H1 (cell line): Measurements from ENCODE around the gene FAM222B. TPM values are rescaled to one million over a fixed set of nuclear protein-coding genes. Genes with fewer than 3 reads are reported as not detected.

Experiments used
- CTCF ChIA-PET: fragments of 300-600 bp; sonication (Branson Sonifier 250); formaldehyde crosslinking; loops from one replicate; lab custom pipeline; 2021; ENCODE audit not compliant: partially characterized antibody; lab: Charles Lee
- POLR2A ChIA-PET: fragments of 300-600 bp; sonication (Branson Sonifier 250); formaldehyde crosslinking; loops from one replicate; lab custom pipeline; 2021; ENCODE audit warnings: inconsistent platforms; ENCODE audit not compliant: partially characterized antibody; lab: Charles Lee
- DNase-seq, 2 experiments: peaks; one replicate each; pipeline versions ENCODE4 v3.0.0 to v3.0.0-alpha.2; 2010 to 2022; ENCODE audit warnings: low spot score in 2 of 2, low read depth in 1 of 2, mixed read lengths in 1 of 2
- FAIRE-seq: peaks from 2 replicates; lab custom pipeline; 2011; peaks lifted over from hg19 to GRCh38; lab: Jason Lieb, UNC
- H2AFZ ChIP-seq: 2 replicates; pipeline ENCODE4 v1.8.1; 2012; ENCODE audit warnings: low read length, inconsistent platforms
- H2AK5ac ChIP-seq: 2 replicates; pipeline ENCODE4 v1.6.1; 2013; ENCODE audit warnings: low read depth, low read length
- H2BK120ac ChIP-seq: replicated peaks from 2 replicates; pipeline ENCODE3; 2013; ENCODE audit warnings: low read depth, low read length, inconsistent platforms
- H2BK12ac ChIP-seq: 2 replicates; pipeline ENCODE4 v1.6.1; 2013; ENCODE audit warnings: low read depth, low read length
- H2BK15ac ChIP-seq: 2 replicates; pipeline ENCODE4 v1.6.1; 2013; ENCODE audit warnings: low read length
- H2BK20ac ChIP-seq: 2 replicates; pipeline ENCODE4 v1.6.1; 2013; ENCODE audit warnings: low read length
- H2BK5ac ChIP-seq: 2 replicates; pipeline ENCODE4 v1.6.1; 2013; ENCODE audit warnings: low read depth, low read length
- H3K14ac ChIP-seq: 2 replicates; pipeline ENCODE4 v1.6.1; 2013; ENCODE audit warnings: inconsistent platforms; ENCODE audit not compliant: insufficient read length
- H3K18ac ChIP-seq: 2 replicates; pipeline ENCODE4 v1.6.1; 2013; ENCODE audit warnings: low read length; ENCODE audit errors: extremely low read depth
- H3K23ac ChIP-seq: 2 replicates; pipeline ENCODE4 v1.6.1; 2013; ENCODE audit warnings: inconsistent platforms; ENCODE audit not compliant: insufficient read length
- H3K23me2 ChIP-seq: 2 replicates; pipeline ENCODE4 v1.6.1; 2013; ENCODE audit warnings: low read depth, low read length
- H3K27ac ChIP-seq: 2 replicates; pipeline ENCODE4 v1.6.1; 2011; ENCODE audit warnings: low read depth, low read length, inconsistent platforms
- H3K27me3 ChIP-seq, 4 experiments: replicated peaks in 1 of 4; 1 replicate in 1 of 4; 2 replicates in 3 of 4; pipeline versions ENCODE4 v1.6.1 to v1.8.1; 2011 to 2013; ENCODE audit warnings: low read length in 3 of 4, mild to moderate bottlenecking in 3 of 4, inconsistent platforms in 2 of 4, mixed read lengths in 2 of 4, moderate library complexity in 1 of 4; ENCODE audit not compliant: control insufficient read depth in 3 of 4, insufficient read depth in 3 of 4; ENCODE audit errors: extremely low read depth in 1 of 4
- H3K36me3 ChIP-seq, 4 experiments: 2 replicates each; pipeline versions ENCODE4 v1.6.1 to v1.8.1; 2011 to 2013; ENCODE audit warnings: mild to moderate bottlenecking in 4 of 4, low read length in 3 of 4, moderate library complexity in 2 of 4, control low read depth in 1 of 4, inconsistent platforms in 1 of 4; ENCODE audit not compliant: insufficient read depth in 4 of 4, control insufficient read depth in 2 of 4
- H3K4ac ChIP-seq: replicated peaks from 2 replicates; pipeline ENCODE3; 2013; ENCODE audit warnings: low read length, low read depth, mixed read lengths, inconsistent platforms; ENCODE audit not compliant: insufficient read length
- H3K4me1 ChIP-seq, 4 experiments: replicated peaks in 1 of 4; 1 replicate in 1 of 4; 2 replicates in 3 of 4; pipeline versions ENCODE4 v1.6.1 to v1.8.1; 2011 to 2013; ENCODE audit warnings: low read length in 3 of 4, inconsistent platforms in 2 of 4, mixed read lengths in 1 of 4; ENCODE audit not compliant: insufficient read depth in 4 of 4, control insufficient read depth in 3 of 4
- H3K4me2 ChIP-seq, 2 experiments: 2 replicates each; pipeline versions ENCODE4 v1.6.1 to v1.8.1; 2011 to 2013; ENCODE audit warnings: low read depth in 2 of 2, low read length in 2 of 2, control low read depth in 1 of 2, inconsistent platforms in 1 of 2, mild to moderate bottlenecking in 1 of 2; ENCODE audit not compliant: insufficient read depth in 1 of 2
- H3K4me3 ChIP-seq, 4 experiments: fragments of 200-600, 300-600 bp in 1 of 4; sonication (generic), shearing (Covaris generic), sonication (Bioruptor Twin) in 1 of 4; 2 replicates each; pipeline versions ENCODE4 v1.5.1 to v1.8.1; 2011 to 2016; ENCODE audit warnings: low read length in 4 of 4, low read depth in 3 of 4, control low read depth in 2 of 4, inconsistent platforms in 2 of 4, mild to moderate bottlenecking in 2 of 4, mixed read lengths in 1 of 4, moderate library complexity in 1 of 4; ENCODE audit not compliant: insufficient read depth in 2 of 4; ENCODE audit errors: extremely low read depth in 1 of 4
- H3K56ac ChIP-seq: replicated peaks from 2 replicates; pipeline ENCODE3; 2013; ENCODE audit warnings: low read depth, mild to moderate bottlenecking, mixed read lengths, low read length, inconsistent platforms; ENCODE audit not compliant: insufficient read length
- H3K79me1 ChIP-seq: 2 replicates; pipeline ENCODE4 v1.6.1; 2013; ENCODE audit warnings: low read depth, low read length, control low read depth
- H3K79me2 ChIP-seq, 2 experiments: 2 replicates each; pipeline versions ENCODE4 v1.6.1 to v1.8.1; 2012 to 2013; ENCODE audit warnings: low read length in 2 of 2, mild to moderate bottlenecking in 2 of 2, inconsistent platforms in 1 of 2; ENCODE audit not compliant: insufficient read depth in 2 of 2, control insufficient read depth in 1 of 2
- H3K9ac ChIP-seq, 4 experiments: replicated peaks in 1 of 4; 1 replicate in 1 of 4; 2 replicates in 3 of 4; pipeline versions ENCODE4 v1.6.1 to v1.8.1; 2011 to 2013; ENCODE audit warnings: low read depth in 3 of 4, low read length in 3 of 4, control low read depth in 2 of 4, mild to moderate bottlenecking in 2 of 4, moderate library complexity in 2 of 4, inconsistent platforms in 1 of 4; ENCODE audit errors: extremely low read depth in 1 of 4
- H3K9me3 ChIP-seq, 2 experiments: 2 replicates each; pipeline versions ENCODE4 v1.6.1 to v1.8.1; 2012 to 2013; ENCODE audit warnings: mild to moderate bottlenecking in 2 of 2, moderate library complexity in 2 of 2, control low read depth in 1 of 2, inconsistent platforms in 1 of 2, low read depth in 1 of 2, low read length in 1 of 2, mixed read lengths in 1 of 2; ENCODE audit not compliant: insufficient read depth in 2 of 2
- H4K20me1 ChIP-seq, 2 experiments: replicated peaks in 1 of 2; 2 replicates each; pipeline versions ENCODE3 to v1.8.1; 2011 to 2013; ENCODE audit warnings: inconsistent platforms in 2 of 2, low read length in 2 of 2, mild to moderate bottlenecking in 1 of 2; ENCODE audit not compliant: insufficient read depth in 2 of 2, control insufficient read depth in 1 of 2
- H4K5ac ChIP-seq: 2 replicates; pipeline ENCODE4 v1.6.1; 2013; ENCODE audit warnings: low read length, low read depth, mixed read lengths, inconsistent platforms; ENCODE audit not compliant: insufficient read length
- H4K8ac ChIP-seq: 2 replicates; pipeline ENCODE4 v1.8.0; 2013; ENCODE audit warnings: mild to moderate bottlenecking, moderate library complexity, low read length, inconsistent platforms; ENCODE audit not compliant: insufficient read depth; ENCODE audit errors: extremely low read depth
- H4K91ac ChIP-seq: replicated peaks from 2 replicates; pipeline ENCODE3; 2013; ENCODE audit warnings: low read length, mixed read lengths, inconsistent platforms; ENCODE audit not compliant: insufficient read length
- ATF3 ChIP-seq: IDR thresholded peaks from 2 replicates; pipeline ENCODE4 v1.6.1; 2011; ENCODE audit warnings: low read depth, mild to moderate bottlenecking, low read length; ENCODE audit not compliant: insufficient read depth
- SP1 ChIP-seq: IDR thresholded peaks from 2 replicates; pipeline ENCODE4 v1.6.1; 2011; ENCODE audit warnings: low read depth, low read length
- WGBS, 2 experiments: shearing (Covaris generic) in 1 of 2; methylation state at CpG; one replicate each; pipeline versions ENCODE4 v1.1.6 to v1.1.7; 2013 to 2015; ENCODE audit warnings: low lambda C conversion rate in 2 of 2, mixed read lengths in 2 of 2, inconsistent platforms in 1 of 2, low coverage in 1 of 2, missing lambda C conversion rate in 1 of 2; ENCODE audit not compliant: insufficient replicate concordance in 2 of 2, insufficient coverage in 1 of 2, insufficient read length in 1 of 2; ENCODE audit errors: extremely low coverage in 1 of 2, missing lambda C conversion rate in 1 of 2; 5-methylcytosine and 5-hydroxymethylcytosine counted together
- polyA plus RNA-seq, 7 experiments: library from polyadenylated mRNA; depleted of rRNA in 3 of 7; stranded (reverse) in 5 of 7; unstranded in 2 of 7; fragments of >200 nt in 5 of 7; fragments of 200-250 nt in 2 of 7; gene quantifications; 1 replicate in 5 of 7; 2 replicates in 1 of 7; 4 replicates in 1 of 7; pipeline versions ENCODE4 v1.2.1 to v1.2.3, GENCODE V29; 2011 to 2013; ENCODE audit warnings: missing spikeins in 2 of 7, mixed read lengths in 2 of 7
- total RNA-seq: library from RNA; stranded (reverse); fragmentation: NEBNext Ultra II Directional; extraction: Animal tissue kit (Norgen Biotek cat#: 25700); gene quantifications from 2 replicates; pipeline ENCODE4 v1.2.1, GENCODE V29; 2021

The FAM222B gene
- total and polyA plus RNA-seq, 2 of the 8 experiments (the other 6 are each of a cell fraction or from before 2014, with no cell fraction given), result 42.1 to 81.7 TPM

DNA sequence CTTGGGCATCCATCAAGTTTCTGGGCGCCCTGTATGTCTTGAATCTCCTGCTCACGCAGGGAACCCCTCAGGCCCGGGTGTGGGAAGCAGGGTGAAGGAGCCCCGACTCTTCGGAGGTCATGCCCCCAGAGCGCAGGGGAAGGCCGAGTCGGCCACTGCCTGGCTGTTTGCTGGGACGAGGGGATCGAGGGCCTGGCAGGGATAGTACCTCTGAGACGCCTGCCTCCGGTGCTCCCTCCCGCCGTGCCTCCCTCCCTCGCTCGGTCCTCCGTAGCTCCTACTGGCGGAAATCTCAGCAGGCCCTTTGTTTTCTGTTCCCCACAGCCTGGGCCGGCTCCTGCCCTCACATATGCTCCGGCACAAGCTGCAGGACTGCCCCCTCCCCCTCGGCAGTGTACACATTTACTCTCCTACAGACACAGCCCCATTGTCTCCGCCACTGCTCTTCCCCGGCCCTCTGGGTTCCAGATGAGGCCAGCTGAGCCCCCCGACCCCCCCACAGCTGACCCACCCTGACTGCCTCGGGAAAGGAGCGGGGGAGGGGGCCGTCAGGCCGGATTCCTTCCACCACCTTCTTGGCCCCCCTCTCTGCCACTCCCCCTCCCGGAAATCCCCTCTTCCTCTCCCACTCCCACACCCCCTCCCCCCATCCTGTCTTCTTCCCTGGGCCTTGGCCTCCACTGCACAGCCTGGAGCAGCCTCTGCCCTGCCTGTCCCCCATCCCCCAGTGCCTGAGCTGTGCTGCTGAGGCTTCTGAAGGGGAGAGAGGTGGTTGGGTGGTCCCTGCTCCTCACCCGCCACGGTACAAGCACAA is 97.4 kb downstream of the FAM222B start:
- Histone ChIP-seq H3K79me2 (peaks cover 19 to 38% of the 10 kb centered on the region in 2 experiments), H3K79me1 (peaks cover 14% of the 10 kb centered on the region; the same call in 1 of the 2 replicates)
- 3% methylated on average over 25 of the region's 31 CpGs; no CpG with 5 or more reads in 1 of the 2 experiments for WGBS, 2 experiments
- TF ChIP-seq ATF3 (no peak), SP1 (peak; percentile 8; the same call in 1 of the 2 replicates)

More for the DNA sequence above, 97.4 kb downstream of the FAM222B start:
- H2BK15ac ChIP-seq, result peak overlapping the region; percentile 72; the same call in 1 of the 2 replicates
- peak overlapping the region; percentile 95 for H3K4ac ChIP-seq
- H3K4me3 ChIP-seq, result peak overlapping the region; percentile 94 to 99 (median 98)
- no peak overlapping the region for H3K14ac ChIP-seq
- no peak overlapping the region for H3K23ac ChIP-seq
- peak overlapping the region; percentile 91; the same call in 1 of the 2 replicates for H4K8ac ChIP-seq
- DNase-seq (peak in 1 of 2 experiments; percentile 65), FAIRE-seq (no peak)
- H3K27me3 ChIP-seq, result no peaks in the 10 kb centered on the region
- H3K36me3 ChIP-seq, result peaks cover 24 to 35% (median 26%) of the 10 kb centered on the region in 4 experiments
- peak overlapping the region; percentile 90 for H4K5ac ChIP-seq
- ChIA-PET POLR2A (interaction anchor here (0.6 to 15.3 kb wide), 18 partner anchors 9 to 208 kb away, joined by 3 to 813 read pairs (median 5); partner anchors contain the start of genes FAM222B, FLOT2, NEK8 and PROCA1), CTCF (interaction anchor here (0.7 to 11.7 kb wide), 5 partner anchors 9 to 134 kb away, joined by 3 to 316 read pairs (median 4); partner anchors contain the start of genes NEK8, RPL23A and TLCD1)
- peak overlapping the region; percentile 80 for H2BK12ac ChIP-seq
- peak overlapping the region; percentile 98 for H3K27ac ChIP-seq
- H3K23me2 ChIP-seq, result peaks cover 23% of the 10 kb centered on the region
- H3K4me1 ChIP-seq, result peaks cover 0 to 30% (median 25%) of the 10 kb centered on the region in 4 experiments; a peak in 6 of 7 replicates
- H3K18ac ChIP-seq, result peak overlapping the region; percentile 97
- peak overlapping the region; percentile 32; the same call in 1 of the 2 replicates for H2BK20ac ChIP-seq
- peaks cover 28% of the 10 kb centered on the region in 2 experiments for H4K20me1 ChIP-seq
- no peak overlapping the region for H2AFZ ChIP-seq
- H3K9ac ChIP-seq, result peak overlapping the region; percentile 78 to 98 (median 95)
- peak overlapping the region; percentile 70; the same call in 1 of the 2 replicates for H2AK5ac ChIP-seq
- H3K56ac ChIP-seq, result peak overlapping the region; percentile 94
- H2BK120ac ChIP-seq, result no peak overlapping the region
- peak overlapping the region; percentile 99 for H2BK5ac ChIP-seq
- peak overlapping the region; percentile 92 to 93 for H3K4me2 ChIP-seq
- H3K9me3 ChIP-seq, result no peaks in the 10 kb centered on the region
- H4K91ac ChIP-seq, result peak overlapping the region; percentile 98
